ENCODE results near the gene MMS22L.

- TF ChIP-seq CTCF (conservative IDR thresholded peaks at IDR 0.05; ENCODE audit: low read depth, low read length) (no peak), EZH2 (IDR thresholded peaks at IDR 0.05; ENCODE audit: low read length, unreplicated experiment) (no peak), EZH2phosphoT487 (IDR thresholded peaks at IDR 0.05; ENCODE audit: borderline replicate concordance, low read length) (no peak)
These were observed 60.1 kb downstream of the MMS22L start for GRCh38 chr6:97222903-97223302.
